Smooth muscle cell (in vitro differentiated cells): ENCODE data around the gene ADA. TPM values are rescaled to one million over a fixed set of nuclear protein-coding genes. Genes with fewer than 3 reads are reported as not detected.
A peak's percentile ranks its signal among the peaks of the same experiment; 100 is the strongest.
"Not testable (repeated sequence)": the region's sequence is repeated elsewhere in the genome, so short reads cannot be mapped to it uniquely, and the experiment has no call there.

ENCODE experiments used
- DNase-seq: peaks from one replicate; lab custom pipeline; 2025; ENCODE audit not compliant: unreplicated experiment; lab: John Stamatoyannopoulos, UW
- H2AFZ ChIP-seq: fragments of 200-600 bp; sonication (generic); 2 replicates; pipeline ENCODE4 v1.6.0; 2016; ENCODE audit warnings: antibody characterized with exemption, low read depth, mild to moderate bottlenecking
- H3F3A ChIP-seq: fragments of 200-600 bp; sonication (generic); 2 replicates; pipeline ENCODE4 v1.6.0; 2017; ENCODE audit warnings: antibody characterized with exemption, low read depth
- H3K27ac ChIP-seq: fragments of 200-600 bp; sonication (generic); 2 replicates; pipeline ENCODE4 v1.5.1; 2016; ENCODE audit warnings: low read depth, mild to moderate bottlenecking
- H3K27me3 ChIP-seq: fragments of 200-600 bp; sonication (generic); 2 replicates; pipeline ENCODE4 v1.6.1; 2016; ENCODE audit warnings: low read depth, mild to moderate bottlenecking
- H3K36me3 ChIP-seq: fragments of 200-600 bp; sonication (generic); 2 replicates; pipeline ENCODE4 v1.5.1; 2016; ENCODE audit warnings: low read depth
- H3K4me1 ChIP-seq: fragments of 200-600 bp; sonication (generic); 2 replicates; pipeline ENCODE4 v1.5.1; 2016; ENCODE audit warnings: low read depth
- H3K4me2 ChIP-seq: fragments of 200-600 bp; sonication (generic); 2 replicates; pipeline ENCODE4 v1.6.0; 2016; ENCODE audit warnings: mild to moderate bottlenecking
- H3K4me3 ChIP-seq: fragments of 200-600 bp; sonication (generic); 2 replicates; pipeline ENCODE4 v1.5.1; 2016; ENCODE audit warnings: mild to moderate bottlenecking
- H3K79me2 ChIP-seq: fragments of 200-600 bp; sonication (generic); 2 replicates; pipeline ENCODE4 v1.6.0; 2016; ENCODE audit warnings: low read depth, mild to moderate bottlenecking
- H3K9ac ChIP-seq: fragments of 200-600 bp; sonication (generic); 2 replicates; pipeline ENCODE4 v1.6.0; 2016; ENCODE audit warnings: low read depth
- H3K9me3 ChIP-seq: fragments of 200-600 bp; sonication (generic); replicated peaks from 2 replicates; pipeline ENCODE4 v1.5.1; 2016; ENCODE audit warnings: low read depth
- H4K20me1 ChIP-seq: fragments of 200-600 bp; sonication (generic); 2 replicates; pipeline ENCODE4 v1.6.0; 2016; ENCODE audit warnings: low read depth
- CTCF ChIP-seq: fragments of 200-600 bp; sonication (generic); IDR thresholded peaks from 2 replicates; pipeline ENCODE4 v1.5.1; 2017; ENCODE audit warnings: borderline replicate concordance, mild to moderate bottlenecking, antibody characterized with exemption; ENCODE audit not compliant: insufficient read depth, poor library complexity, severe bottlenecking
- WGBS: methylation state at CpG from one replicate; pipeline ENCODE4 v1.1.7; 2016; ENCODE audit warnings: low lambda C conversion rate; 5-methylcytosine and 5-hydroxymethylcytosine counted together
- polyA plus RNA-seq: library from polyadenylated mRNA; unstranded; fragments of >200 nt; fragmentation: Nextera tagmentation; extraction: Ambion mirVana; gene quantifications from 2 replicates; pipeline ENCODE4 v1.2.1, GENCODE V29; 2016
- total RNA-seq: library from RNA; depleted of rRNA; stranded (reverse); fragments of >200 nt; gene quantifications from 2 replicates; pipeline ENCODE4 v1.2.3, GENCODE V29; 2014

ADA gene
- total and polyA plus RNA-seq, 2 experiments from 2014 or later = 28.4 to 35.2 TPM

- TF ChIP-seq CTCF = no peak
- peaks cover 7% of the 10 kb centered on the region for H3F3A ChIP-seq
- H3K79me2 ChIP-seq = peaks cover 35% of the 10 kb centered on the region
- peak overlapping the region; percentile 83 for H3K9ac ChIP-seq
- no peak overlapping the region for H2AFZ ChIP-seq
- peaks cover 2% of the 10 kb centered on the region for H4K20me1 ChIP-seq
- WGBS = 88% methylated on average over 2 of the region's 2 CpGs
- H3K9me3 ChIP-seq = no peaks in the 10 kb centered on the region
- peaks cover 12% of the 10 kb centered on the region for H3K4me1 ChIP-seq
- no peaks in the 10 kb centered on the region for H3K27me3 ChIP-seq
- no peak overlapping the region for H3K4me3 ChIP-seq
- H3K27ac ChIP-seq = peak overlapping the region; percentile 95
- no peak overlapping the region for H3K4me2 ChIP-seq
- no peaks in the 10 kb centered on the region for H3K36me3 ChIP-seq
- DNase-seq = no peak
Measured at GRCh38 chr20:44593751-44594150, 57.7 kb downstream of the ADA start.

- TF ChIP-seq CTCF = no peak
- no peaks in the 10 kb centered on the region for H3F3A ChIP-seq
- peaks cover 5% of the 10 kb centered on the region for H3K4me1 ChIP-seq
- H3K9me3 ChIP-seq = no peaks in the 10 kb centered on the region
- H3K36me3 ChIP-seq = no peaks in the 10 kb centered on the region
- no peak overlapping the region for H3K4me2 ChIP-seq
- DNase-seq = no peak
- H3K27ac ChIP-seq = no peak overlapping the region
- peaks cover 47% of the 10 kb centered on the region for H3K79me2 ChIP-seq
- no peak overlapping the region for H3K9ac ChIP-seq
- WGBS = 94% methylated on average over 3 of the region's 3 CpGs
- H4K20me1 ChIP-seq = peaks cover 6% of the 10 kb centered on the region
- no peak overlapping the region for H2AFZ ChIP-seq
- no peak overlapping the region for H3K4me3 ChIP-seq
- H3K27me3 ChIP-seq = no peaks in the 10 kb centered on the region
Measured at GRCh38 chr20:44592366-44592765, 59.1 kb downstream of the ADA start.

GRCh38 chr20:44590980-44591778 lies 60.3 kb downstream of the ADA start:
- no peaks in the 10 kb centered on the region for H3K27me3 ChIP-seq
- H3K79me2 ChIP-seq = peaks cover 50% of the 10 kb centered on the region
- peak overlapping the region; percentile 32 for H3K27ac ChIP-seq
- no peak overlapping the region for H3K4me3 ChIP-seq
- no peak overlapping the region for H3K9ac ChIP-seq
- H3F3A ChIP-seq = no peaks in the 10 kb centered on the region
- H3K36me3 ChIP-seq = no peaks in the 10 kb centered on the region
- no peaks in the 10 kb centered on the region for H3K9me3 ChIP-seq
- DNase-seq = no peak
- H3K4me1 ChIP-seq = peaks cover 5% of the 10 kb centered on the region
- WGBS = 68% methylated on average over 9 of the region's 9 CpGs
- no peak overlapping the region for H3K4me2 ChIP-seq
- H4K20me1 ChIP-seq = peaks cover 17% of the 10 kb centered on the region
- H2AFZ ChIP-seq = no peak overlapping the region
- no peak for TF ChIP-seq CTCF

GRCh38 chr20:44589537-44589936 lies 62.0 kb downstream of the ADA start:
- Histone ChIP-seq H2AFZ (no peak overlapping the region), H3K27me3 (no peaks in the 10 kb centered on the region), H3F3A (no peaks in the 10 kb centered on the region), H3K9me3 (no peaks in the 10 kb centered on the region), H3K4me3 (no peak overlapping the region), H3K4me2 (no peak overlapping the region), H3K4me1 (peaks cover 5% of the 10 kb centered on the region), H3K79me2 (peaks cover 55% of the 10 kb centered on the region), H3K27ac (peak overlapping the region; percentile 9), H3K36me3 (no peaks in the 10 kb centered on the region), H3K9ac (no peak overlapping the region), H4K20me1 (peaks cover 27% of the 10 kb centered on the region)
- no peak for TF ChIP-seq CTCF
- DNase-seq = no peak
- 79% methylated on average over 4 of the region's 4 CpGs for whole genome bisulfite sequencing

- 98% methylated on average over 9 of the region's 9 CpGs for WGBS
- H3K27ac ChIP-seq, H3K4me3 ChIP-seq, H3K9me3 ChIP-seq, H3K4me2 ChIP-seq, H3K4me1 ChIP-seq, H3K9ac ChIP-seq, H3K36me3 ChIP-seq, H2AFZ ChIP-seq, H3F3A ChIP-seq, DNase-seq, H3K27me3 ChIP-seq: not testable (repeated sequence)
- Histone ChIP-seq H3K79me2 (peaks cover 62% of the 10 kb centered on the region), H4K20me1 (peaks cover 27% of the 10 kb centered on the region)
Measured at GRCh38 chr20:44588321-44588720, 63.2 kb downstream of the ADA start.
